H9 (cell line): Measurements from ENCODE around the gene MRPL54. TPM values are rescaled to one million over a fixed set of nuclear protein-coding genes. Genes with fewer than 3 reads are reported as not detected.

Experiments
- DNase-seq: peaks from one replicate; pipeline ENCODE4 v3.0.0-alpha.2; 2017
- H2AFZ ChIP-seq: one replicate; pipeline ENCODE4 v1.6.1; 2013; ENCODE audit warnings: mild to moderate bottlenecking, low read length, control low read depth, moderate library complexity
- H2AK5ac ChIP-seq: 2 replicates; pipeline ENCODE4 v1.6.1; 2013; ENCODE audit warnings: low read length, control low read depth, mixed read lengths; ENCODE audit not compliant: insufficient read length
- H2BK120ac ChIP-seq: one replicate; pipeline ENCODE4 v1.6.1; 2013; ENCODE audit warnings: low read depth, mild to moderate bottlenecking, low read length, control low read depth, inconsistent platforms; ENCODE audit not compliant: poor library complexity, severe bottlenecking
- H2BK12ac ChIP-seq: 2 replicates; pipeline ENCODE4 v1.6.1; 2013; ENCODE audit warnings: low read length, control low read depth, mixed read lengths, low read depth; ENCODE audit not compliant: insufficient read length
- H2BK15ac ChIP-seq: 2 replicates; pipeline ENCODE4 v1.6.1; 2013; ENCODE audit warnings: low read depth, low read length, control low read depth
- H2BK20ac ChIP-seq: one replicate; pipeline ENCODE4 v1.6.1; 2013; ENCODE audit warnings: low read depth, mild to moderate bottlenecking, low read length, control low read depth, inconsistent platforms; ENCODE audit not compliant: poor library complexity, severe bottlenecking
- H2BK5ac ChIP-seq: 2 replicates; pipeline ENCODE4 v1.6.1; 2013; ENCODE audit warnings: low read length, control low read depth, mixed read lengths; ENCODE audit not compliant: insufficient read length
- H3K14ac ChIP-seq: 2 replicates; pipeline ENCODE4 v1.6.1; 2013; ENCODE audit warnings: low read length, control low read depth; ENCODE audit not compliant: insufficient read depth
- H3K18ac ChIP-seq: 2 replicates; pipeline ENCODE4 v1.6.1; 2013; ENCODE audit warnings: low read depth, mild to moderate bottlenecking, mixed read lengths, low read length, control low read depth; ENCODE audit not compliant: insufficient read length
- H3K23ac ChIP-seq: 2 replicates; pipeline ENCODE4 v1.6.1; 2013; ENCODE audit warnings: low read length, control low read depth, mixed read lengths, low read depth; ENCODE audit not compliant: insufficient read length
- H3K23me2 ChIP-seq: 2 replicates; pipeline ENCODE4 v1.6.1; 2013; ENCODE audit warnings: low read depth, mild to moderate bottlenecking, mixed read lengths, low read length, control low read depth; ENCODE audit not compliant: insufficient read length, poor library complexity, severe bottlenecking
- H3K27ac ChIP-seq: 2 replicates; pipeline ENCODE4 v1.5.1; 2013; ENCODE audit warnings: low read length, control low read depth, mixed read lengths, low read depth; ENCODE audit not compliant: insufficient read length
- H3K27me3 ChIP-seq: 2 replicates; pipeline ENCODE4 v1.6.1; 2013; ENCODE audit warnings: low read length, control low read depth, inconsistent platforms; ENCODE audit not compliant: insufficient read depth
- H3K4ac ChIP-seq: 2 replicates; pipeline ENCODE4 v1.6.1; 2013; ENCODE audit warnings: low read depth, mild to moderate bottlenecking, control low read depth, inconsistent platforms, low read length, moderate library complexity
- H3K4me1 ChIP-seq: 2 replicates; pipeline ENCODE4 v1.6.1; 2013; ENCODE audit warnings: low read length, control low read depth, inconsistent platforms; ENCODE audit not compliant: insufficient read depth
- H3K4me2 ChIP-seq: 2 replicates; pipeline ENCODE4 v1.6.1; 2013; ENCODE audit warnings: low read length, control low read depth, mixed read lengths; ENCODE audit not compliant: insufficient read length, insufficient read depth
- H3K56ac ChIP-seq: 2 replicates; pipeline ENCODE4 v1.6.1; 2013; ENCODE audit warnings: low read depth, mild to moderate bottlenecking, mixed read lengths, low read length, control low read depth; ENCODE audit not compliant: insufficient read length
- H3K79me1 ChIP-seq: 2 replicates; pipeline ENCODE4 v1.6.1; 2013; ENCODE audit warnings: low read depth, mild to moderate bottlenecking, moderate library complexity, low read length, control low read depth, inconsistent platforms; ENCODE audit not compliant: insufficient read depth, poor library complexity, severe bottlenecking
- H3K79me2 ChIP-seq: 2 replicates; pipeline ENCODE4 v1.6.1; 2013; ENCODE audit warnings: low read length, control low read depth, inconsistent platforms; ENCODE audit not compliant: insufficient read depth
- H3K9ac ChIP-seq: 2 replicates; pipeline ENCODE4 v1.6.1; 2013; ENCODE audit warnings: low read length, control low read depth, mixed read lengths; ENCODE audit not compliant: insufficient read length; ENCODE audit errors: extremely low read depth
- H3K9me3 ChIP-seq: one replicate; pipeline ENCODE4 v1.6.1; 2013; ENCODE audit warnings: low read depth, low read length, inconsistent platforms; ENCODE audit not compliant: control insufficient read depth
- H3T11ph ChIP-seq: one replicate; pipeline ENCODE4 v1.6.1; 2013; ENCODE audit warnings: mild to moderate bottlenecking, low read length, control low read depth, inconsistent platforms
- H4K20me1 ChIP-seq: one replicate; pipeline ENCODE4 v1.6.1; 2013; ENCODE audit not compliant: control insufficient read depth, insufficient read length, insufficient read depth
- H4K5ac ChIP-seq: 2 replicates; pipeline ENCODE4 v1.6.1; 2013; ENCODE audit warnings: low read depth, mild to moderate bottlenecking, mixed read lengths, low read length, control low read depth; ENCODE audit not compliant: insufficient read length
- H4K8ac ChIP-seq: replicated peaks from 2 replicates; pipeline ENCODE4 v1.6.1; 2013; ENCODE audit warnings: low read length, control low read depth, mixed read lengths, low read depth; ENCODE audit not compliant: insufficient read length
- H4K91ac ChIP-seq: 2 replicates; pipeline ENCODE4 v1.6.1; 2013; ENCODE audit warnings: low read depth, mild to moderate bottlenecking, moderate library complexity, mixed read lengths, low read length, control low read depth; ENCODE audit not compliant: insufficient read length
- H3K27ac Mint-ChIP-seq, 3 experiments: 2 replicates in 2 of 3; 3 replicates in 1 of 3; pipeline ENCODE4 v1.8.0; 2020 to 2021; ENCODE audit warnings: mixed read lengths in 3 of 3, mild to moderate bottlenecking in 1 of 3, moderate library complexity in 1 of 3
- H3K27me3 Mint-ChIP-seq: 2 replicates; pipeline ENCODE4 v1.8.0; 2021; ENCODE audit warnings: low read depth, mild to moderate bottlenecking, moderate library complexity, mixed read lengths
- H3K36me3 Mint-ChIP-seq, 3 experiments: 2 replicates in 2 of 3; 3 replicates in 1 of 3; pipeline ENCODE4 v1.8.0; 2020 to 2021; ENCODE audit warnings: low read depth in 3 of 3, mixed read lengths in 3 of 3; ENCODE audit not compliant: insufficient read depth in 1 of 3
- H3K4me1 Mint-ChIP-seq, 2 experiments: 2 replicates each; pipeline ENCODE4 v1.8.0; 2020; ENCODE audit warnings: mixed read lengths in 2 of 2
- H3K4me3 Mint-ChIP-seq, 2 experiments: 2 replicates in 1 of 2; 3 replicates in 1 of 2; pipeline ENCODE4 v1.8.0; 2020 to 2021; ENCODE audit warnings: mild to moderate bottlenecking in 2 of 2, mixed read lengths in 2 of 2, moderate library complexity in 1 of 2
- H3K9me3 Mint-ChIP-seq, 2 experiments: 2 replicates in 1 of 2; 3 replicates in 1 of 2; pipeline ENCODE4 v1.8.0; 2020; ENCODE audit warnings: mild to moderate bottlenecking in 2 of 2, mixed read lengths in 2 of 2, moderate library complexity in 1 of 2
- WGBS: extraction: QIAGEN DNeasy Blood & Tissue Kit; methylation state at CpG from one replicate; pipeline ENCODE4 v1.1.7; 2013; ENCODE audit warnings: missing lambda C conversion rate, low lambda C conversion rate, mixed read lengths; ENCODE audit not compliant: insufficient read length; ENCODE audit errors: extremely low coverage; 5-methylcytosine and 5-hydroxymethylcytosine counted together
- total RNA-seq: library from RNA; stranded (reverse); gene quantifications from 2 replicates; pipeline ENCODE4 v1.2.1, GENCODE V29; 2021
- TF ChIP-seq, protein P1 (sequence below): fragments of 200-600 bp; sonication (generic); conservative IDR thresholded peaks from 3 replicates; pipeline ENCODE4 v1.8.0; 2021; ENCODE audit warnings: antibody characterized with exemption, mild to moderate bottlenecking

Gene MRPL54
- total RNA-seq, 1 experiment from 2014 or later: 60.0 TPM

DNA sequence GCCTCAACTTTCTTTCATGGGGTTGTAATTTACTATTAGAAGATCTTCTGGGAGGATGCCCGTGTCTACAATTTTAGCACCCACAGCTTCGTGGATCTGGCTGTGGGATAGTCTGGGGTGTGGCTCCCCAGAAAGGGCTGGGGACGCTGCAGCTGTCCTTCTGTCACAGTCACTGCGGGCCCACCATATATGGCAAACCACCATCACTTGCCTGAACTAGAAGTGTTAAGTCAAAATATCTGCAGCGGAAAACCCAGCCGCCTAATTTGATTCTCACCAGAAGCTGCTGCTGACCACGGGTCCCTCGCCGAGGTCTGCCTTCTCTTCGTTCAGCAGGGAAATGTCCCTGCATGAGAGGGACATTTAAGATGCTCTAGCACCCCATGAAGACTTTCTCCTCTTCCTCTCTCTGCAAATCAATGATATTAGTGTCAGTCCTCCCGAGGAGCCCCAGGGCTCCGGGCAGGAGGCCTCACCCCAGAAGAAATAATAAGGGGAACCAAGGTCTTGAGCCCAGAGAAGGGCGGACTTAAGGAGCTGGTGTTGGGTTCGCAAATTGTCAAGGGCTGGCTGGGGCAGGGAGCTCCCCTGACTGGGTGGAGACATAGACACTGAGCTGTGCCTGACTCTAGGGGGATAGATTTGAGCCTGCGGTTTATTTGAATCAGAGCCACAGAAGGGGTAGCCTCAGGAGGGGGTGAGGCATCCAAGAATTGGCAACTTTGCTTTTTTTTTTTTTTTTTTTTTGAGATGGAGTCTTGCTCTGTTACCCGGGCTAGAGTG lies 26.7 kb downstream of the MRPL54 start:
- no peak overlapping the region for H3T11ph ChIP-seq
- no peak overlapping the region for H2BK5ac ChIP-seq
- no peak overlapping the region for H3K23ac ChIP-seq
- H3K4ac ChIP-seq: no peak overlapping the region
- H3K27ac ChIP-seq: no peak overlapping the region
- no peaks in the 10 kb centered on the region for H3K4me1 ChIP-seq
- no peaks in the 10 kb centered on the region for H3K23me2 ChIP-seq
- no peak overlapping the region for H2AFZ ChIP-seq
- no peak overlapping the region for H3K56ac ChIP-seq
- H4K5ac ChIP-seq: no peak overlapping the region
- H3K27ac Mint-ChIP-seq: peak overlapping the region in 1 of 3 experiments; percentile 85; a peak in 2 of 7 replicates
- no peak overlapping the region for H3K14ac ChIP-seq
- TF ChIP-seq, protein P1, sequence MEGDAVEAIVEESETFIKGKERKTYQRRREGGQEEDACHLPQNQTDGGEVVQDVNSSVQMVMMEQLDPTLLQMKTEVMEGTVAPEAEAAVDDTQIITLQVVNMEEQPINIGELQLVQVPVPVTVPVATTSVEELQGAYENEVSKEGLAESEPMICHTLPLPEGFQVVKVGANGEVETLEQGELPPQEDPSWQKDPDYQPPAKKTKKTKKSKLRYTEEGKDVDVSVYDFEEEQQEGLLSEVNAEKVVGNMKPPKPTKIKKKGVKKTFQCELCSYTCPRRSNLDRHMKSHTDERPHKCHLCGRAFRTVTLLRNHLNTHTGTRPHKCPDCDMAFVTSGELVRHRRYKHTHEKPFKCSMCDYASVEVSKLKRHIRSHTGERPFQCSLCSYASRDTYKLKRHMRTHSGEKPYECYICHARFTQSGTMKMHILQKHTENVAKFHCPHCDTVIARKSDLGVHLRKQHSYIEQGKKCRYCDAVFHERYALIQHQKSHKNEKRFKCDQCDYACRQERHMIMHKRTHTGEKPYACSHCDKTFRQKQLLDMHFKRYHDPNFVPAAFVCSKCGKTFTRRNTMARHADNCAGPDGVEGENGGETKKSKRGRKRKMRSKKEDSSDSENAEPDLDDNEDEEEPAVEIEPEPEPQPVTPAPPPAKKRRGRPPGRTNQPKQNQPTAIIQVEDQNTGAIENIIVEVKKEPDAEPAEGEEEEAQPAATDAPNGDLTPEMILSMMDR: no peak
- no peak overlapping the region for H2BK12ac ChIP-seq
- no peaks in the 10 kb centered on the region for H3K79me1 ChIP-seq
- H2BK15ac ChIP-seq: no peak overlapping the region
- no peaks in the 10 kb centered on the region for H4K20me1 ChIP-seq
- no peak overlapping the region for H4K8ac ChIP-seq
- no peak overlapping the region for H2BK20ac ChIP-seq
- no CpG with 5 or more reads among the region's 16 CpGs for WGBS
- no peaks in the 10 kb centered on the region for H3K9me3 ChIP-seq
- H3K18ac ChIP-seq: no peak overlapping the region
- H3K4me2 ChIP-seq: no peak overlapping the region
- H3K27me3 Mint-ChIP-seq: peaks cover 68% of the 10 kb centered on the region
- peaks cover 2% of the 10 kb centered on the region; the same call in 1 of the 2 replicates for H3K27me3 ChIP-seq
- peaks cover 5 to 8% of the 10 kb centered on the region in 2 experiments for H3K4me1 Mint-ChIP-seq
- H2BK120ac ChIP-seq: no peak overlapping the region
- no peak overlapping the region for H4K91ac ChIP-seq
- H3K9me3 Mint-ChIP-seq: peaks cover 0 to 3% of the 10 kb centered on the region in 2 experiments; a peak in 4 of 5 replicates
- H2AK5ac ChIP-seq: no peak overlapping the region
- H3K36me3 Mint-ChIP-seq: no peaks in the 10 kb centered on the region
- H3K4me3 Mint-ChIP-seq: peak overlapping the region in 1 of 2 experiments; percentile 2; a peak in 1 of 5 replicates
- no peak overlapping the region for H3K9ac ChIP-seq
- no peaks in the 10 kb centered on the region for H3K79me2 ChIP-seq
- peak; percentile 22 for DNase-seq
